ENCODE data around the gene SCARF2. TPM values are rescaled to one million over a fixed set of nuclear protein-coding genes. Genes with fewer than 3 reads are reported as not detected.

The SCARF2 gene
- total and polyA plus RNA-seq, 2 of the 8 experiments (the other 6 are each of a cell fraction or from before 2014, with no cell fraction given): 4.2 to 9.8 TPM

GRCh38 chr22:20427104-20427944, 10.3 kb downstream of the SCARF2 start:
- H4K91ac ChIP-seq (replicated peaks; ENCODE audit: insufficient read length, low read length): no peak overlapping the region
- peaks cover 11% of the 10 kb centered on the region; the same call in 1 of the 2 replicates for H3K23me2 ChIP-seq (ENCODE audit: low read depth, low read length)
- WGBS, 2 experiments (ENCODE audit: extremely low coverage in 1 of 2, insufficient coverage in 1 of 2, insufficient read length in 1 of 2, insufficient replicate concordance in 2 of 2, low coverage in 1 of 2, low lambda C conversion rate in 2 of 2, missing lambda C conversion rate in 1 of 2): 86% methylated on average over 7 of the region's 8 CpGs; no CpG with 5 or more reads in 1 of the 2 experiments
- no peak overlapping the region for H3K14ac ChIP-seq (ENCODE audit: insufficient read length)
- H3K36me3 ChIP-seq (ENCODE audit: control insufficient read depth in 2 of 4, insufficient read depth in 4 of 4, low read length in 3 of 4): no peaks in the 10 kb centered on the region
- no peaks in the 10 kb centered on the region for H3K9me3 ChIP-seq (ENCODE audit: insufficient read depth in 2 of 2, low read depth in 1 of 2, low read length in 1 of 2)
- H3K79me1 ChIP-seq (ENCODE audit: low read depth, low read length): no peaks in the 10 kb centered on the region; the same call in none of the 2 replicates
- no peak overlapping the region for H3K23ac ChIP-seq (ENCODE audit: insufficient read length)
- no peak overlapping the region for H3K4ac ChIP-seq (replicated peaks; ENCODE audit: insufficient read length, low read depth, low read length)
- H3K56ac ChIP-seq (replicated peaks; ENCODE audit: insufficient read length, low read depth, low read length): no peak overlapping the region
- no peak overlapping the region for H3K18ac ChIP-seq (ENCODE audit: extremely low read depth, low read length)
- DNase-seq (ENCODE audit: low read depth in 1 of 2, low spot score in 2 of 2) (no peak), FAIRE-seq (no peak)
- POLR2A ChIA-PET (ENCODE audit: partially characterized antibody): no interaction called here
- no peak overlapping the region for H2AFZ ChIP-seq (ENCODE audit: low read length)
- H2BK120ac ChIP-seq (replicated peaks; ENCODE audit: low read depth, low read length): no peak overlapping the region
- no peak overlapping the region for H3K4me2 ChIP-seq (ENCODE audit: insufficient read depth in 1 of 2, low read depth in 2 of 2, low read length in 2 of 2)
- peaks cover 22 to 41% (median 37%) of the 10 kb centered on the region in 4 experiments for H3K27me3 ChIP-seq (replicated peaks in 1 of 4; ENCODE audit: control insufficient read depth in 3 of 4, extremely low read depth in 1 of 4, insufficient read depth in 3 of 4, low read length in 3 of 4)
- no peak overlapping the region for H3K9ac ChIP-seq (replicated peaks in 1 of 4; ENCODE audit: extremely low read depth in 1 of 4, low read depth in 3 of 4, low read length in 3 of 4)
- H3K27ac ChIP-seq (ENCODE audit: low read depth, low read length): no peak overlapping the region
- no peak overlapping the region for H2BK15ac ChIP-seq (ENCODE audit: low read length)
- CTCF ChIA-PET (ENCODE audit: partially characterized antibody): interaction anchor here (2.2 to 2.4 kb wide), 2 partner anchors 9 to 12 kb away, joined by 7 to 15 read pairs; no protein-coding TSS in a partner anchor
- no peak overlapping the region for H2AK5ac ChIP-seq (ENCODE audit: low read depth, low read length)
- H3K4me3 ChIP-seq (ENCODE audit: extremely low read depth in 1 of 4, insufficient read depth in 2 of 4, low read depth in 3 of 4, low read length in 4 of 4): no peak overlapping the region
- no peak overlapping the region for H2BK12ac ChIP-seq (ENCODE audit: low read depth, low read length)
- H3K79me2 ChIP-seq (ENCODE audit: control insufficient read depth in 1 of 2, insufficient read depth in 2 of 2, low read length in 2 of 2): no peaks in the 10 kb centered on the region
- H2BK20ac ChIP-seq (ENCODE audit: low read length): no peak overlapping the region
- H4K20me1 ChIP-seq (replicated peaks in 1 of 2; ENCODE audit: control insufficient read depth in 1 of 2, insufficient read depth in 2 of 2, low read length in 2 of 2): peaks cover 11 to 32% of the 10 kb centered on the region in 2 experiments
- no peak overlapping the region for H4K8ac ChIP-seq (ENCODE audit: extremely low read depth, insufficient read depth, low read length)
- H2BK5ac ChIP-seq (ENCODE audit: low read depth, low read length): no peak overlapping the region
- H3K4me1 ChIP-seq (replicated peaks in 1 of 4; ENCODE audit: control insufficient read depth in 3 of 4, insufficient read depth in 4 of 4, low read length in 3 of 4): peaks cover 0 to 23% (median 16%) of the 10 kb centered on the region in 4 experiments; a peak in 5 of 7 replicates
- no peak overlapping the region for H4K5ac ChIP-seq (ENCODE audit: insufficient read length, low read depth, low read length)
- TF ChIP-seq POU5F1 (IDR thresholded peaks at IDR 0.05; ENCODE audit: low read depth, low read length) (no peak), ATF2 (IDR thresholded peaks at IDR 0.05; ENCODE audit: low read length) (no peak), NANOG (IDR thresholded peaks at IDR 0.05; ENCODE audit: insufficient read depth, low read depth, low read length, poor library complexity, severe bottlenecking) (no peak), CEBPB (IDR thresholded peaks at IDR 0.05; ENCODE audit: low read depth, low read length) (no peak), POLR2A (IDR thresholded peaks at IDR 0.05; ENCODE audit: control extremely low read depth in 1 of 2, low read depth in 2 of 2, low read length in 2 of 2) (no peak), TCF12 (IDR thresholded peaks at IDR 0.05; ENCODE audit: low read depth, low read length) (no peak), MAFK (IDR thresholded peaks at IDR 0.05; ENCODE audit: low read depth, low read length) (no peak), RNF2 (IDR thresholded peaks at IDR 0.05; ENCODE audit: borderline replicate concordance, low read depth, low read length, missing control alignments, poor library complexity, severe bottlenecking) (no peak), SP4 (IDR thresholded peaks at IDR 0.05; ENCODE audit: low read length) (no peak), ASH2L (IDR thresholded peaks at IDR 0.05; ENCODE audit: low read length) (no peak), SAP30 (IDR thresholded peaks at IDR 0.05; ENCODE audit: insufficient read depth, insufficient replicate concordance, low read length) (no peak)
